Right lobe of liver (tissue), 4 donors: ENCODE results near the gene PEMT.

Experiments
- CTCF ChIP-seq, 4 donors: fragments of 200-600 bp in 3 of 4; fragments of 450-650 bp in 1 of 4; IDR thresholded peaks; one replicate each; pipeline versions ENCODE4 v1.5.1 to v1.8.0; 2016 to 2022; ENCODE audit warnings: antibody characterized with exemption in 4 of 4, mild to moderate bottlenecking in 2 of 4
- POLR2A ChIP-seq: fragments of 450-650 bp; IDR thresholded peaks from one replicate; pipeline ENCODE4 v1.6.1; 2017; ENCODE audit warnings: antibody characterized with exemption, mild to moderate bottlenecking
- donor health status: DM: no; HTN: no; CAD: no.
- donor health status: DM: no; HTN: no; CAD: no.
- donor health status: DM: no; HTN: yes; CAD: no.

DNA sequence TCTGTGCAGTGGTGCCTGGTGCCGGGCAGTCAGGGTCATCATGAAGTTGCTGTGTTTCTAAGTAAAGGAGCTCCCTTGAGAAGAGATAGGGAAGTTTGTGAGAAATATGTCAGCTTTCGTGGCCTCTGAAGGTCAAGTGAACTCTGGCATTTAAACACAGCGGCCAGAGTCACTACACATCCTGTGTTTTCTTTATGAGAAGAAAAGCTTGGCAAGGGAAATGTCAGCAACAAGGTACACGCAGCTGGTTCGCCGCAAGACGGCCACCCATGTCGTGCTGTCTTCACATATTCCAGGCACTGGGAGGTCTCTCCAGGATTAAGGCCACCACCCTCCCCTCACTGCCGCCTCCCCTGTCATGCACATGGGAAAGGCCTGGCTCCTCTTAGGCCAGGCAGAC lies 33.2 kb upstream of the PEMT start:
- TF ChIP-seq CTCF (IDR thresholded peaks at IDR 0.05) = no peak
- TF ChIP-seq POLR2A = no peak
